A673 (cell line): Measurements from ENCODE around the gene FHIT.

Experiments used
- EZH2 ChIP-seq: fragments of 200-600 bp; sonication (generic); IDR thresholded peaks from 2 replicates; pipeline ENCODE4 v1.6.1; 2017; ENCODE audit warnings: borderline replicate concordance, low read depth, mild to moderate bottlenecking, mixed read lengths, antibody characterized with exemption, low read length; ENCODE audit not compliant: poor library complexity, severe bottlenecking
- TF ChIP-seq, protein P1 (sequence below): fragments of 300-800, 200-600 bp; sonication (generic); conservative IDR thresholded peaks from 2 replicates; pipeline ENCODE4 v1.5.1; 2017; ENCODE audit warnings: low read depth, mild to moderate bottlenecking, antibody characterized with exemption, low read length, moderate library complexity, mixed read lengths

DNA sequence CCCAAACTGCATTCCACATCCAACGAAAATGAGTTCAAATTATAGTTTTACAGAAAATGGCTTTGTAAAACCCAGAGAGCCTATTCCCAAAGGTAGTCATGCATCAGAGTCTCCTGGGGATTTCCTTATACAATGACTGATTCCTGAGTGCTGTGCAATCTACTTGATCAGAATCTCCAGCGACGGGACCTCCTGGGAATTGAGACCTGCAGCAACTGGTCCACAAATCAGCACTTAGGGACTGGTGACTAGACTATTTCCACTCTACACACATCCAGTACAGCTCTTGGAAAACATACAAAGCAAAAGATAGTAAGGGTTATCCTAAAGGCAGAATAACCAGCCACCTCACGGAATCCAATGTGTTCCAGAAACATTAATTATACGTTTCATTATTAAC, 1330.4 kb downstream of the FHIT start:
- TF ChIP-seq, protein P1, sequence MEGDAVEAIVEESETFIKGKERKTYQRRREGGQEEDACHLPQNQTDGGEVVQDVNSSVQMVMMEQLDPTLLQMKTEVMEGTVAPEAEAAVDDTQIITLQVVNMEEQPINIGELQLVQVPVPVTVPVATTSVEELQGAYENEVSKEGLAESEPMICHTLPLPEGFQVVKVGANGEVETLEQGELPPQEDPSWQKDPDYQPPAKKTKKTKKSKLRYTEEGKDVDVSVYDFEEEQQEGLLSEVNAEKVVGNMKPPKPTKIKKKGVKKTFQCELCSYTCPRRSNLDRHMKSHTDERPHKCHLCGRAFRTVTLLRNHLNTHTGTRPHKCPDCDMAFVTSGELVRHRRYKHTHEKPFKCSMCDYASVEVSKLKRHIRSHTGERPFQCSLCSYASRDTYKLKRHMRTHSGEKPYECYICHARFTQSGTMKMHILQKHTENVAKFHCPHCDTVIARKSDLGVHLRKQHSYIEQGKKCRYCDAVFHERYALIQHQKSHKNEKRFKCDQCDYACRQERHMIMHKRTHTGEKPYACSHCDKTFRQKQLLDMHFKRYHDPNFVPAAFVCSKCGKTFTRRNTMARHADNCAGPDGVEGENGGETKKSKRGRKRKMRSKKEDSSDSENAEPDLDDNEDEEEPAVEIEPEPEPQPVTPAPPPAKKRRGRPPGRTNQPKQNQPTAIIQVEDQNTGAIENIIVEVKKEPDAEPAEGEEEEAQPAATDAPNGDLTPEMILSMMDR = no peak
- no peak for TF ChIP-seq EZH2
